GM21423 (cell line): ENCODE measurements around the gene PDE4D.

ENCODE experiments used
- ATAC-seq: cut with Tn5 transposase; IDR thresholded peaks from one replicate; pipeline ENCODE4 v1.9.1; 2021; ENCODE audit warnings: mild to moderate bottlenecking, moderate library complexity; ENCODE audit not compliant: unreplicated experiment

The PDE4D gene

GRCh38 chr5:59351076-59351794 is 542.3 kb downstream of the PDE4D start:
- no peak for ATAC-seq

DNA sequence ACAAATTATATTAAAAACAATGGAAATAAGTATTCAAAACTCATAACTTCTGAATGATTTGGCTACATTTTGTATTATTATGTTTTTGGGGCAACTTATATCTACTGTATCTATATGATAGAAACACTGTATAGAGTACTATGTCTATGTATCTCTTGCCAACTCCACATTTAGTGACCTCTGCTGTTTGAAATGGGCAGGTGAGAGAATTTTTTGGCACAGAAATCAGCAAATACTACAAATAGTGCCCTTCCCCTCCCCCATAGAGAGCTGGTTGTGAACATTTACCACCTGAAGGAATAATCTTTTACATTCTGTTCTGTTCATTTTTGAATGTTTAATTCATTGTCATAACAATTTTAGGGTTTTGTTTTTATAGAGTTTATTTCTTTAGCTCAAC is 545.3 kb downstream of the PDE4D start:
- ATAC-seq = no peak

DNA sequence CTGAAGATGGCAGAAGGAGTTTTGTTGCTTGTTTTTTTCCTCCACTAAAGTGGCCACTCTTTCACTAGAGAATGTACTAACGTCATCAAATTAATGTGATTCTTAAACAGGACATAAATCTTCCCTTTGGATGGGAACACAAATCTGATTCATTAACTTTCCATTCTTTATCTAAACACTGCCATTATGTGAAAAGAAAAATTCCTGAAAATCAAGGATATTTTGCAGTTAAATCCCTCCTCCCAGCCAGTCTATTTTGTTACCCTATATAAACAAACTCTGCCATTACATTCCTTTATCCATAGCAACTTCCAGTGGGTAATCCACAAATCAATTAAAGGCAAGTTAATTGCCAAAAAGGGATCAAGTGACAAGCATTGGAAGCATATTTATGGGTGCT is 546.5 kb downstream of the PDE4D start:
- ATAC-seq = no peak

DNA sequence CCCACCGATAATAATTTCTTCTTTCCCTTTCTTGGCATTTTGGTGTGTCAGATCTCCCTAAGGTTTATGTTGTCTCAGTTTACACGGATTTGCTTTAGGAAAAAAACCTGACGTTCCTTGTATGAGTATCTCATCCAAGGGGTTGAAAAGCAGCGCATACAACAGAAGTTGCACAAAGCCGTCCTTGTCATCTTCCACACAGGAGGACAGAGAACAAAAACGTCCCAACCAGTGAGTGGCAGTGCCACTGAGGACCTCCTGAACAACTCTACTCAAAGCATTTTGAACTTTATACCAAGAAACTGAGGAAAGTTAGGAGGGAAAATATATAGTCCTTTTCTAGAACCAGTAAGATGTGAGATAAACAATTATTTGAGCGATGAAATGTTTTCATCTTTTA is 547.0 kb downstream of the PDE4D start:
- ATAC-seq = no peak

DNA sequence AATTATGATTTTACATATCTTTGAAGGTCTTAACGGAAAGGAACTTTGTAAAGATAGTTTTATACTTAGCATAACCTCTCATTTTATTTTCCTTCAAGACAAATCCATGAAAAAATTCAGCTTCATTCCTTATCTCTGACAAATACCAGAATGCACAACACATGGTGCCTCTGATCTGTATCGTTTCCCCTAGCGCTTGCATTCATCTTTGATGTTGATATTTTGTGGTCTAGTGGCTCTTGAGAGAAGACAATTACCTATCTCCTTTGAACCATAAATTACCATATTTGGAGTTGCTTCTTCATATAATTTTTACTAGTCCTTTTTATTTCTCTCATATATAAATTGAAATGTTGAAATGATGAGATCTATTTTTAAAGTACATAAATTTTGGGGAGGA is 551.3 kb downstream of the PDE4D start:
- ATAC-seq = no peak

GRCh38 chr5:59341760-59342159 is 551.8 kb downstream of the PDE4D start:
- no peak for ATAC-seq

DNA sequence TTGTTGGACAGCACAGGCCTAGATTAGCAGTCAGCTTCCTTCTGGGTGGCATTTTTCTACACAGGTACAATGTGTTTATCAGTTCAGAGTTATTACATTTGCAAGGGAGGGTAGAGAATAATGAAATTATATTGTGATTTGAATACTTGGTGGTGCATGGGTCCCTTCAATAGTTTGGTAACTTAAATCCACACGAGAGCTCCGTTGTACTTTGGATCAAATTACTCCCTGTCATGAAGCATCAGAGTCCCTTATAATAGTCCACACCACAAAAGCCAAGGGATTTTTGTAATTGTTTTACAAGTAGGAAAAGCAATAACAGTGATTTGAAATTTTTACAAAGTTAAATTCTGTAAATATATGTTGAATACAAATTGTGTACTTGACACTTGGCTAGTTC is 552.4 kb downstream of the PDE4D start:
- no peak for ATAC-seq

- no peak for ATAC-seq
Observed at GRCh38 chr5:59340637-59341036, 552.9 kb downstream of the PDE4D start.

- ATAC-seq = no peak
Observed at GRCh38 chr5:59337240-59337639, 556.3 kb downstream of the PDE4D start.

DNA sequence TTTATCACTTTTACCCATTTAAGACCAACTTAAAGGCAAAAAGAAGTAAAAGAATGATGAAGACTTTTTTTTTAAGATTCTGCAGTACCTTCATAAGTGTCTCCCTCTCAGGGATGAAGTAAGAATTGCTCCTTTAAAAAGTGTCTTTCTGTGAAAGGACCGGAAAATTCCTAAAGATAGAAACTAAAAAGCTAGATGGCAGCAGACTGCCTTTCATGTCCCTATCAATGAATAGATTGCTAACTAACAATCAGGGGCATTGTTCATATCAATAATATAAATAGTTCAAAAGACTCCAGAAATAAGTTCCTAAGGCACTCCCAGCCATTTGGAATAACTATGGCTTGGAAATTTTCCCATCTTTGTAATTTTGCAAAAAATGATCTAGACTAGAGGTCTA is 558.0 kb downstream of the PDE4D start:
- no peak for ATAC-seq

DNA sequence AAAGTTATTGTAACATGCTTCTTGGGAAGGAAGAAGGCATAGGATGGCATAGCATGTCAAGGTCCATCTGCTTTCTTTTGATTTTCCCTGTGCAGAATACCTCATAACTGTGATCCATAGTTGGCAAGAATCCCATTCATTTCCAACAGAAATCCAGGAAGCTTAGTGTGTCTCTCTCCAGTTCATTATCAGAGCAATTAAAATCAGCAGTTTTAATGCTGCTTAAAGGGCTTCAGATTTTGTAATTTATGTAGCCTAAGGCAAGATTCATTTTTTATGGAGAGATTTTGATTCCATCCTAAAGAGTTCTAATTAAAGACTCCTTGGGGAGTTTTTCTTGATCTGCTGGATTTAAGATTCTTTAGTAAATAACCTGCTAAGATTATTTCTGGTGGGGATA is 560.1 kb downstream of the PDE4D start:
- ATAC-seq = no peak

- no peak for ATAC-seq
Observed at GRCh38 chr5:59332236-59332973, 561.1 kb downstream of the PDE4D start.

DNA sequence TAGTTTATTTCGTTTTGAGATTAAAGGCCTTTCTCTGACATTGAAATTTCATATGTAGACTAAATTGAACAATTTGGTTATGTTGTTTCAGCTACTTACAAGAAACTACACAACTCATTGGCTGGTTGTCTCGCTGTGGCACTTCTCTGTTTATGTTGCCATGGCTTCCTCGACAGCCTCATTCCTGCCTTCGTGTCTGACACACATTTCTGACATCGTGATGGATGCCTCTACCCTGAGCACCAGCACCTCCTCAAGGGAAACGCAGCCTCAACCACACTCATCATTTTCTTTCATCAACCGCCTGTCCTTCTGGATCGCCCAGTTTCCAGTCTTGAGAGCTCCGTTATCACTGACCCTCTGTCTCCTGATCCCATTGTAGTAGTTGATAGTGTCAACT is 562.8 kb downstream of the PDE4D start:
- ATAC-seq = no peak

DNA sequence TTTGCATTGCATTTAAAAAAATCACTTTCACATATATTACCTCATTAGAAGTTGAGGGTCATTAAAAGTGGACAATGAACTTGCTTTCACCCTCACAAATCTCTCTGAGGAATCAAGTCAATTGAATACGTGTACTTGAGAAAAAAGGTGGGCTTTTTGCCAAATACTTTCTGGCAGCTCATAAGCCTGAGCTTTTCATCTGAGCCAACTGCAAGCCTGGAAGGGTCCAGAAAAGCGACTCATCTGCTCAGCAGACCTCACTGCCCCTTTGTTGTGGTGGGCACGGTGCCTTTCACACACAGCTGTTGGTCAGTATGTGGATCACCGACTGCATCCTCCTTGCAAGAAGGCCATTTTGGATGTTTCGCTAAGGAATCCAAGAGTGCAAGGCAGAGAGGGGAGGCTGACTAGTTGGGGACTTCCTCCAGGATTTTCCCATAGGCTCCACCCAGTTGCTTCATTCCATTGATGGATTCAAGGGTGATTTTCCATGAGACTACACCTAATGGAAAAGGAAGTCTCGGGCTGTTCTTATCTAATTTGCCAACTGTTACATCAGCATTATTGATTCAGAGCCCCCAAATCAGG is 564.7 kb downstream of the PDE4D start:
- no peak for ATAC-seq

- ATAC-seq = no peak
Observed at GRCh38 chr5:59327191-59327980, 566.1 kb downstream of the PDE4D start.

DNA sequence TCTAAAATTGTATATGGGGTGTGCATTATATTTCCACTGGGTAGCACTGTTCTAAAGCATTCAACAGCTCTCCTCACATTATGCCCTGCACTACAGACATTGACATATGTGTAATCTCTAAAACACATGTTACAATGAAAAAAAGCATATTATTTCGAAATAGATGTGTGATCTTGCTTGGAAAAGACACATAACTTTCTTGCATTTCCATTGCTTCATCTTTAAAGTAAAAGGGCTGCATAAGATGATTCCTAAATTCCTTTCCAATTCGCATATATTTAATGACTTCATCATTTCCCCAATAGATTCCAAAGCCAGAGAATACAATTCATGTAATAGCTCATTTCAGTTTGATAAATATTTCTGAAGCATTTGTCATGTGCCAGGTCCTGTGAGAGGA is 566.9 kb downstream of the PDE4D start:
- ATAC-seq = no peak

GRCh38 chr5:59325070-59325469 is 568.5 kb downstream of the PDE4D start:
- no peak for ATAC-seq

GRCh38 chr5:59322894-59323293 is 570.6 kb downstream of the PDE4D start:
- ATAC-seq = no peak

- no peak for ATAC-seq
Observed at GRCh38 chr5:59322058-59322457, 571.5 kb downstream of the PDE4D start.

DNA sequence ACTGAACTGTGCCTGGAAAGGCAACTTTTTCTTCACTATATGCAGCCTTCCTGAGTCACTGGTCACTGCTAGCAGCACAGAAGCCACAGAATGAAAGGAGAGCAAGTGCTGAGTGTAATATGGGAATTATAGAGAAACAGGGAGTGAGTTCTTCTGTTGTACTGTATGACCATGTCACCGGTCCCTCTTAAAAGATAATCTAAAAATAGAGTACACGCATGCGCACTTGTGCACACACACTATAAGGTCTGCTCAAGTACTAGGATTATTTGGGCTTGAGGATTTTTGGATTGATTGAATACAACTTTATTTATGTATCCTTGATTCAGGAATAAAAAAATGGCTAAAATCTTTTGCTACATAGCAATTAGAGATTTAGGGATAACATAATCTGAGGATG is 571.9 kb downstream of the PDE4D start:
- ATAC-seq = no peak

DNA sequence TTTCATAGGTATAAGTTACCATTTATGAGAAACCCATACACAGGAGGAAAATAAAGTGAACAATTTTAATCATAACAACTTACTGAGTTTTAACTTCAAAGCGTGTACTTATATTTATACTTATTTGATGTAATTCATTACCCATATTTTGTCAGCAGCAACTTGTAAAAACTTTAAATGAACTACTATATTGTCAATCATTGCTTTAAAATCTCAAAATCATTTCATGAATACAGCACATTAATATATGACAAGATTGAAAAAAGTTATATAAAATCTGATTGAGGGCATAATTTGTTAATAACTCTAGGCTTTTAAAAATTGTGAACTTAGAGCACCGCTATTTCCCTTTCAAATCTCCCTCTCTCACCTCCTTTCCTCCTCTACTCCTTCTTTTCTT is 573.1 kb downstream of the PDE4D start:
- no peak for ATAC-seq
